Spleen (tissue), 7 donors: ENCODE results near the gene AKR1C2.

Experiments used
- CTCF ChIP-seq, 11 experiments: fragments of 200-600 bp in 7 of 11; fragments of 450-650 bp in 4 of 11; sonication (generic) in 4 of 11; IDR thresholded peaks in 8 of 11; conservative IDR thresholded peaks in 3 of 11; 1 replicate in 7 of 11; 2 replicates in 4 of 11; pipeline versions ENCODE4 v1.4.0 to v1.8.0; 2016 to 2021; ENCODE audit warnings: antibody characterized with exemption in 11 of 11, inconsistent platforms in 4 of 11, mild to moderate bottlenecking in 1 of 11
- POLR2A ChIP-seq, 3 donors: fragments of 450-650 bp; IDR thresholded peaks; one replicate each; pipeline ENCODE4 v1.5.1; 2017; ENCODE audit warnings: antibody characterized with exemption in 3 of 3, mild to moderate bottlenecking in 1 of 3
- POLR2AphosphoS5 ChIP-seq, 3 donors: sonication (generic); formaldehyde crosslinking; IDR thresholded peaks; one replicate each; pipeline ENCODE4 v1.5.1; 2017; ENCODE audit warnings: antibody characterized with exemption in 3 of 3
- donor health status: DM: no; HTN: no; CAD: no; lungs with moderate emphysema.
- donor health status: DM: no; HTN: no; CAD: no.
- donor health status: DM: no; HTN: no; CAD: no.

GRCh38 chr10:4939224-4940072 is 64.2 kb downstream of the AKR1C2 start:
- TF ChIP-seq CTCF (IDR thresholded peaks at IDR 0.05 in 8 of 11, conservative IDR thresholded peaks at IDR 0.05 in 3 of 11) (no peak), POLR2A (IDR thresholded peaks at IDR 0.05) (no peak), POLR2AphosphoS5 (IDR thresholded peaks at IDR 0.05) (no peak)
